Renal cortical epithelial cell (primary cell): ENCODE results near the gene EXD2. TPM values are rescaled to one million over a fixed set of nuclear protein-coding genes. Genes with fewer than 3 reads are reported as not detected.
"Not testable (repeated sequence)": the region's sequence is repeated elsewhere in the genome, so short reads cannot be mapped to it uniquely, and the experiment has no call there.

Experiments used
- DNase-seq: peaks from one replicate; pipeline ENCODE4 v3.0.0-alpha.2; 2011; ENCODE audit warnings: low read depth
- total RNA-seq: library from RNA; depleted of rRNA; stranded (reverse); fragments of >200 nt; gene quantifications from 2 replicates; pipeline ENCODE4 v1.2.3, GENCODE V29; 2014

The EXD2 gene
- total RNA-seq, 1 donor from 2014 or later = 37.4 TPM

- no peak for DNase-seq
Measured at GRCh38 chr14:69193721-69194120, 2.4 kb downstream of the EXD2 start.

- DNase-seq = no peak
Measured at GRCh38 chr14:69199786-69200185, 8.5 kb downstream of the EXD2 start.

GRCh38 chr14:69204753-69205152 is 13.5 kb downstream of the EXD2 start:
- peak; percentile 64 for DNase-seq

GRCh38 chr14:69207435-69208041 is 16.2 kb downstream of the EXD2 start:
- no peak for DNase-seq

- DNase-seq = no peak
Measured at GRCh38 chr14:69208666-69209065, 17.4 kb downstream of the EXD2 start.

- no peak for DNase-seq
Measured at GRCh38 chr14:69214393-69214792, 23.1 kb downstream of the EXD2 start.

- not testable (repeated sequence) for DNase-seq
Measured at GRCh38 chr14:69217663-69218062, 26.4 kb downstream of the EXD2 start.

- DNase-seq = no peak
Measured at GRCh38 chr14:69224946-69225345, 33.6 kb downstream of the EXD2 start.

GRCh38 chr14:69226178-69226577 is 34.9 kb downstream of the EXD2 start:
- no peak for DNase-seq

GRCh38 chr14:69226736-69227135 is 35.4 kb downstream of the EXD2 start:
- DNase-seq = peak; percentile 8

GRCh38 chr14:69231486-69231885 is 40.2 kb downstream of the EXD2 start:
- no peak for DNase-seq

- DNase-seq = no peak
Measured at GRCh38 chr14:69232388-69232787, 41.1 kb downstream of the EXD2 start.

GRCh38 chr14:69234106-69234505 is 42.8 kb downstream of the EXD2 start:
- DNase-seq = no peak

GRCh38 chr14:69235708-69236107 is 44.4 kb downstream of the EXD2 start:
- DNase-seq = no peak

- no peak for DNase-seq
Measured at GRCh38 chr14:69237142-69237541, 45.8 kb downstream of the EXD2 start.

- no peak for DNase-seq
Measured at GRCh38 chr14:69237584-69237983, 46.3 kb downstream of the EXD2 start.

- DNase-seq = no peak
Measured at GRCh38 chr14:69238883-69239282, 47.6 kb downstream of the EXD2 start.

GRCh38 chr14:69240527-69241173 is 49.4 kb downstream of the EXD2 start:
- DNase-seq = no peak

GRCh38 chr14:69241577-69241976 is 50.3 kb downstream of the EXD2 start:
- DNase-seq = no peak

- peak; percentile 63 for DNase-seq
Measured at GRCh38 chr14:69242311-69243224, 51.3 kb downstream of the EXD2 start.

GRCh38 chr14:69244946-69245345 is 53.6 kb downstream of the EXD2 start:
- no peak for DNase-seq

GRCh38 chr14:69246331-69246730 is 55.0 kb downstream of the EXD2 start:
- DNase-seq = no peak
